ENCODE data around the gene SHB. TPM values are rescaled to one million over a fixed set of nuclear protein-coding genes. Genes with fewer than 3 reads are reported as not detected.

Gene SHB
- total RNA-seq, 1 donor from 2014 or later, result 1.1 TPM

DNA sequence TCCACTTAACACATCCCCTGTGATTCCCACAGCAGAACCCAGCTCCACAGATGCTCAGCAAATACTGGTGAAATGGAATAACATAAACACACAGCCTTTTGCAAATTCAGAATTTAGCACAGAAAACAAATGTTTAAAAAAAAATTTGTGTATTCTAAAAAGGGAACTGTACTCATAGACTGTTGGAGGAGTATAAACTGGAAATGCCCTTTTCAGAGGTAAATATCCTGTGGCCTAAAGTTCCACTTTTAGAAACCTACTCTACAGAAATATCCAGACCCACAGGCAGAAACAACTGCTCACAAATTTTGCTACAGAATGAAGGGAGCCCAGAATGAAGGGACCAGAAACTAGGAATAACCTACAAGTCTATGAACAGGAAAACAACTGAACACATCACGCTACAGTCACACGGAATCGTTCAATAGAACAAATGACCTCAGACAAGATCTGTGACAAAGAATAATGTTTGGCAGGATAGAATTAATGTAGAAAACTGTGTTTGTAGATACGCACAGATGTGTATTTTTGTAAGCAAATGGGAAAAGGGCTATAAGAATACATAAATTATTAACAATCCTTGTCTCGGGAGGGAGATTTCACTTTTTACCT lies 78.5 kb downstream of the SHB start:
- no peaks in the 10 kb centered on the region for H3K36me3 ChIP-seq
- no peaks in the 10 kb centered on the region for H3K27me3 ChIP-seq
- TF ChIP-seq, protein P1, sequence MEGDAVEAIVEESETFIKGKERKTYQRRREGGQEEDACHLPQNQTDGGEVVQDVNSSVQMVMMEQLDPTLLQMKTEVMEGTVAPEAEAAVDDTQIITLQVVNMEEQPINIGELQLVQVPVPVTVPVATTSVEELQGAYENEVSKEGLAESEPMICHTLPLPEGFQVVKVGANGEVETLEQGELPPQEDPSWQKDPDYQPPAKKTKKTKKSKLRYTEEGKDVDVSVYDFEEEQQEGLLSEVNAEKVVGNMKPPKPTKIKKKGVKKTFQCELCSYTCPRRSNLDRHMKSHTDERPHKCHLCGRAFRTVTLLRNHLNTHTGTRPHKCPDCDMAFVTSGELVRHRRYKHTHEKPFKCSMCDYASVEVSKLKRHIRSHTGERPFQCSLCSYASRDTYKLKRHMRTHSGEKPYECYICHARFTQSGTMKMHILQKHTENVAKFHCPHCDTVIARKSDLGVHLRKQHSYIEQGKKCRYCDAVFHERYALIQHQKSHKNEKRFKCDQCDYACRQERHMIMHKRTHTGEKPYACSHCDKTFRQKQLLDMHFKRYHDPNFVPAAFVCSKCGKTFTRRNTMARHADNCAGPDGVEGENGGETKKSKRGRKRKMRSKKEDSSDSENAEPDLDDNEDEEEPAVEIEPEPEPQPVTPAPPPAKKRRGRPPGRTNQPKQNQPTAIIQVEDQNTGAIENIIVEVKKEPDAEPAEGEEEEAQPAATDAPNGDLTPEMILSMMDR (IDR thresholded peaks at IDR 0.05), result no peak
- no peak for TF ChIP-seq EZH2phosphoT487 (IDR thresholded peaks at IDR 0.05)
- no peak for TF ChIP-seq EZH2 (IDR thresholded peaks at IDR 0.05)
- H3K4me2 ChIP-seq, result no peak overlapping the region
- H3F3A ChIP-seq (ENCODE audit: low read depth), result no peaks in the 10 kb centered on the region
- Mint-ChIP-seq H3K4me3 (no peak overlapping the region), H3K9me3 (no peaks in the 10 kb centered on the region), H3K27me3 (ENCODE audit: insufficient read depth, low read depth) (no peaks in the 10 kb centered on the region), H3K4me1 (peaks cover 19% of the 10 kb centered on the region), H3K36me3 (no peaks in the 10 kb centered on the region), H3K27ac (no peak overlapping the region)
- no peak overlapping the region for H2AFZ ChIP-seq (replicated peaks)
- no peaks in the 10 kb centered on the region for H4K20me1 ChIP-seq (ENCODE audit: low read depth)
- H3K9me3 ChIP-seq (ENCODE audit: low read depth), result no peaks in the 10 kb centered on the region
- no peaks in the 10 kb centered on the region for H3K4me1 ChIP-seq
- DNase-seq (ENCODE audit: low spot score), result no peak
- no peak overlapping the region for H3K27ac ChIP-seq
- no peak overlapping the region for H3K4me3 ChIP-seq
- no peaks in the 10 kb centered on the region for H3K79me2 ChIP-seq (ENCODE audit: low read depth)
- H3K9ac ChIP-seq, result no peak overlapping the region

DNA sequence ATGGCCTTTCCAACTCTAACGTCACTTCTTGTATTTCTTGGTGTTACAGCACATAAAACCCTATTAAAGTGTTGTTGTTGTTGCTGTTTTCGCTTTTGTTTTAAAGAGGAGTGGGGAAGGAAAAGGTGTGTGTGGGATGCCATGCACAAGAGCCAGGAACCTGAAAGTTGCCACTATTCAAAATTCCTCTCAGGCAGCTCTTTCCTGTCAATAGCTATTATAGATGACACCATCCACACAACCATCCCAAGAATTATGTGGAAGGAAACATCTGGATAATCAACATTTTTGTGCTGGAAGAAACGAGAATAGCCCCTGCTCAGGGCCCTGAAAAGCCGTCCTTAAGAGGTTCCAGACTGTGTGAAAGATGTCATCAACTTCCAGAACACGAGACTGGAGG lies 79.3 kb downstream of the SHB start:
- Histone ChIP-seq H3K4me2 (no peak overlapping the region), H4K20me1 (ENCODE audit: low read depth) (no peaks in the 10 kb centered on the region), H3K79me2 (ENCODE audit: low read depth) (no peaks in the 10 kb centered on the region), H3K36me3 (no peaks in the 10 kb centered on the region), H2AFZ (replicated peaks) (no peak overlapping the region), H3K27ac (no peak overlapping the region), H3K27me3 (no peaks in the 10 kb centered on the region), H3K4me1 (peaks cover 7% of the 10 kb centered on the region), H3F3A (ENCODE audit: low read depth) (no peaks in the 10 kb centered on the region), H3K9me3 (ENCODE audit: low read depth) (no peaks in the 10 kb centered on the region), H3K4me3 (no peak overlapping the region), H3K9ac (no peak overlapping the region)
- H3K27me3 Mint-ChIP-seq (ENCODE audit: insufficient read depth, low read depth), result no peaks in the 10 kb centered on the region
- no peak for DNase-seq (ENCODE audit: low spot score)
- no peak overlapping the region for H3K4me3 Mint-ChIP-seq
- no peak for TF ChIP-seq EZH2phosphoT487 (IDR thresholded peaks at IDR 0.05)
- TF ChIP-seq, protein P1 (IDR thresholded peaks at IDR 0.05), result no peak
- TF ChIP-seq EZH2 (IDR thresholded peaks at IDR 0.05), result no peak
- H3K27ac Mint-ChIP-seq, result no peak overlapping the region
- H3K36me3 Mint-ChIP-seq, result no peaks in the 10 kb centered on the region
- H3K9me3 Mint-ChIP-seq, result no peaks in the 10 kb centered on the region
- peaks cover 21% of the 10 kb centered on the region for H3K4me1 Mint-ChIP-seq

DNA sequence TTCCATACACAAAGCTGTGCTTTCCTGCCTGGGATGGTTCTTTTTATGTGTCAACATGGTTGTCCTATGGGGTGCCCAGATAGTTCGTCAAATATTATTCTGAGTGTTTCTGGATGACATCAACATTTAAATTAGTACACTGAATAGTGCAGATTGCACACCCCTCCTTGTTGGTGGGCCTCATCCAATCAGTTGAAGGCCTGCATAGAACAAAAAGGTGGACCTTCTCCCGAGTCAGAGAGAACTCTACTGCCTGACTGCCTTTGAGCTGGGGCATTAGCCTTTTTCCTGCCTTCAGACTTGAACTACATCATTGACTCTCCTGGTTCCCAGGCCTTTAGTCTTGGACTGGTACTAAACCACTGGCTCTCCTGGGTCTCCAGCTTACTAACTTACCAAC lies 80.4 kb downstream of the SHB start:
- Histone ChIP-seq H3K27me3 (no peaks in the 10 kb centered on the region), H3K4me1 (peaks cover 7% of the 10 kb centered on the region), H3K79me2 (ENCODE audit: low read depth) (no peaks in the 10 kb centered on the region), H3K4me2 (no peak overlapping the region), H3K36me3 (no peaks in the 10 kb centered on the region), H2AFZ (replicated peaks) (no peak overlapping the region), H3K9me3 (ENCODE audit: low read depth) (no peaks in the 10 kb centered on the region), H3F3A (ENCODE audit: low read depth) (no peaks in the 10 kb centered on the region), H3K9ac (no peak overlapping the region), H3K4me3 (no peak overlapping the region), H3K27ac (no peak overlapping the region), H4K20me1 (ENCODE audit: low read depth) (no peaks in the 10 kb centered on the region)
- peak overlapping the region; percentile 16 for H3K27ac Mint-ChIP-seq
- peaks cover 24% of the 10 kb centered on the region for H3K4me1 Mint-ChIP-seq
- no peaks in the 10 kb centered on the region for H3K9me3 Mint-ChIP-seq
- H3K4me3 Mint-ChIP-seq, result no peak overlapping the region
- no peak for DNase-seq (ENCODE audit: low spot score)
- no peaks in the 10 kb centered on the region for H3K36me3 Mint-ChIP-seq
- TF ChIP-seq, protein P1 (IDR thresholded peaks at IDR 0.05), result no peak
- no peak for TF ChIP-seq EZH2phosphoT487 (IDR thresholded peaks at IDR 0.05)
- TF ChIP-seq EZH2 (IDR thresholded peaks at IDR 0.05), result no peak
- no peaks in the 10 kb centered on the region for H3K27me3 Mint-ChIP-seq (ENCODE audit: insufficient read depth, low read depth)
